GM12878 (cell line): Measurements from ENCODE around the gene PGAP6.

Experiments
- ASH2L ChIP-seq: fragments of 300-600, 200-600 bp; sonication (generic); IDR thresholded peaks from 2 replicates; pipeline ENCODE4 v1.6.1; 2017; ENCODE audit warnings: low read depth, mild to moderate bottlenecking, borderline replicate concordance
- CTCF ChIP-seq, 3 experiments: IDR thresholded peaks in 2 of 3; conservative IDR thresholded peaks in 1 of 3; 2 replicates each; pipeline ENCODE4 v1.5.1; 2011; ENCODE audit warnings: low read depth in 3 of 3, low read length in 3 of 3, mild to moderate bottlenecking in 3 of 3, control low read depth in 2 of 3, moderate library complexity in 2 of 3, inconsistent platforms in 1 of 3, mixed read lengths in 1 of 3; ENCODE audit not compliant: control insufficient read depth in 2 of 3, insufficient read depth in 1 of 3; ENCODE audit errors: extremely low read depth in 1 of 3
- EGR1 ChIP-seq, 2 experiments: IDR thresholded peaks; 1 replicate in 1 of 2; 2 replicates in 1 of 2; pipeline ENCODE4 v1.6.1; 2011 to 2012; ENCODE audit warnings: low read depth in 2 of 2, low read length in 2 of 2, borderline replicate concordance in 1 of 2, mild to moderate bottlenecking in 1 of 2, moderate library complexity in 1 of 2
- FOXK2 ChIP-seq: fragments of 450-650 bp; IDR thresholded peaks from 2 replicates; pipeline ENCODE4 v1.6.1; 2017; ENCODE audit warnings: mild to moderate bottlenecking, moderate library complexity
- IRF3 ChIP-seq: fragments of 450-650 bp; IDR thresholded peaks from 2 replicates; pipeline ENCODE4 v1.6.1; 2014; ENCODE audit warnings: mild to moderate bottlenecking
- MAX ChIP-seq: IDR thresholded peaks from 2 replicates; pipeline ENCODE4 v1.6.1; 2012; ENCODE audit warnings: low read depth, low read length, improper control_type of control experiment
- RAD21 ChIP-seq: IDR thresholded peaks from 2 replicates; pipeline ENCODE4 v1.6.1; 2011; ENCODE audit warnings: mild to moderate bottlenecking, low read depth, low read length, moderate library complexity; ENCODE audit not compliant: insufficient read depth
- REST ChIP-seq: IDR thresholded peaks from 2 replicates; pipeline ENCODE4 v1.6.1; 2012; ENCODE audit warnings: mild to moderate bottlenecking, low read depth, low read length
- SUZ12 ChIP-seq: fragments of 200-600 bp; sonication (generic); IDR thresholded peaks from one replicate; pipeline ENCODE4 v1.6.1; 2018; ENCODE audit warnings: antibody characterized with exemption, mild to moderate bottlenecking; ENCODE audit not compliant: unreplicated experiment
- USF2 ChIP-seq: IDR thresholded peaks from 2 replicates; pipeline ENCODE4 v1.6.1; 2011; ENCODE audit warnings: low read depth, low read length, improper control_type of control experiment, borderline replicate concordance
- ZNF274 ChIP-seq: IDR thresholded peaks from one replicate; pipeline ENCODE4 v1.8.0; 2011; ENCODE audit not compliant: insufficient read length, insufficient read depth

- no peak for TF ChIP-seq CTCF (IDR thresholded peaks at IDR 0.05 in 2 of 3, conservative IDR thresholded peaks at IDR 0.05 in 1 of 3; ENCODE audit: control insufficient read depth in 2 of 3, extremely low read depth in 1 of 3, insufficient read depth in 1 of 3, low read depth in 3 of 3, low read length in 3 of 3)
- TF ChIP-seq SUZ12 = no peak
- TF ChIP-seq ASH2L = no peak
- TF ChIP-seq FOXK2 = no peak
- no peak for TF ChIP-seq ZNF274
- no peak for TF ChIP-seq REST
- TF ChIP-seq RAD21 = no peak
- no peak for TF ChIP-seq MAX
- no peak for TF ChIP-seq IRF3
- TF ChIP-seq EGR1 (IDR thresholded peaks at IDR 0.05; ENCODE audit: borderline replicate concordance in 1 of 2, low read depth in 2 of 2, low read length in 2 of 2) = no peak
- no peak for TF ChIP-seq USF2
Observed at GRCh38 chr16:350203-350602, 31.6 kb downstream of the PGAP6 start.
